H1 (cell line): Measurements from ENCODE around the gene MS4A6A. TPM values are rescaled to one million over a fixed set of nuclear protein-coding genes. Genes with fewer than 3 reads are reported as not detected.

ENCODE experiments used
- NANOG ChIP-seq: IDR thresholded peaks from 2 replicates; pipeline ENCODE4 v1.6.1; 2011; ENCODE audit warnings: low read length, low read depth, mild to moderate bottlenecking, inconsistent platforms; ENCODE audit not compliant: insufficient read depth, poor library complexity, severe bottlenecking
- polyA plus RNA-seq, 7 experiments: library from polyadenylated mRNA; depleted of rRNA in 3 of 7; stranded (reverse) in 5 of 7; unstranded in 2 of 7; fragments of >200 nt in 5 of 7; fragments of 200-250 nt in 2 of 7; gene quantifications; 1 replicate in 5 of 7; 2 replicates in 1 of 7; 4 replicates in 1 of 7; pipeline versions ENCODE4 v1.2.1 to v1.2.3, GENCODE V29; 2011 to 2013; ENCODE audit warnings: missing spikeins in 2 of 7, mixed read lengths in 2 of 7
- total RNA-seq: library from RNA; stranded (reverse); fragmentation: NEBNext Ultra II Directional; extraction: Animal tissue kit (Norgen Biotek cat#: 25700); gene quantifications from 2 replicates; pipeline ENCODE4 v1.2.1, GENCODE V29; 2021

Gene MS4A6A
- total and polyA plus RNA-seq, 2 of the 8 experiments (the other 6 are each of a cell fraction or from before 2014, with no cell fraction given): not detected

- TF ChIP-seq NANOG: no peak
Observed at GRCh38 chr11:60172011-60172410, 10.9 kb downstream of the MS4A6A start (continued).
